DMS 273 (cell line): ENCODE measurements around the gene ADAMTS2.
A peak's percentile ranks its signal among the peaks of the same experiment; 100 is the strongest.

ENCODE experiments used
- DNase-seq: peaks from one replicate; lab custom pipeline; 2025; ENCODE audit not compliant: unreplicated experiment; lab: John Stamatoyannopoulos, UW

Gene ADAMTS2

DNA sequence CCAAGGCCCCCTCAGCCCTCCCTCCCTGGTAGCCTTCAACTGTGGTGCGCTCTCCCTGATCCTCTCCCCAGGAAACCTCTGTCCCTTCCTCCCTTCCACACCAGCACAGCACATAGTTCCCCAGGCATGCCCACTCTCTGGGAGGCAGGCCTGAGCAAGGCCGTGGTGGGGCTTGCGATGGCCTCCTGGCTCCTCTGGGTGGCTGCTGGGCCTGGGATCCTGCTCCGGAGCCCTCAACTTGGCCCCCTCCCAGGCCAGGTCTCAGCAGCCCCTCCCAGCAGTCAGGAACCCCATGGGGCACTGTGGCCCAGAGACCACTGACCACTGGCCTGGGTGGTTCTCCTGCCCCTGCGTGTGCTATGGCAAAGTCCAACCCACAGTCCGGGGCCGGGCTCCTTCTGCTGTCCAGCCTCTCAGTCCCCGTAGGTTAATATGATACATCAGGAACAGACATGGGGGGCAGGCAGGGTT is 159.3 kb downstream of the ADAMTS2 start:
- no peak for DNase-seq

DNA sequence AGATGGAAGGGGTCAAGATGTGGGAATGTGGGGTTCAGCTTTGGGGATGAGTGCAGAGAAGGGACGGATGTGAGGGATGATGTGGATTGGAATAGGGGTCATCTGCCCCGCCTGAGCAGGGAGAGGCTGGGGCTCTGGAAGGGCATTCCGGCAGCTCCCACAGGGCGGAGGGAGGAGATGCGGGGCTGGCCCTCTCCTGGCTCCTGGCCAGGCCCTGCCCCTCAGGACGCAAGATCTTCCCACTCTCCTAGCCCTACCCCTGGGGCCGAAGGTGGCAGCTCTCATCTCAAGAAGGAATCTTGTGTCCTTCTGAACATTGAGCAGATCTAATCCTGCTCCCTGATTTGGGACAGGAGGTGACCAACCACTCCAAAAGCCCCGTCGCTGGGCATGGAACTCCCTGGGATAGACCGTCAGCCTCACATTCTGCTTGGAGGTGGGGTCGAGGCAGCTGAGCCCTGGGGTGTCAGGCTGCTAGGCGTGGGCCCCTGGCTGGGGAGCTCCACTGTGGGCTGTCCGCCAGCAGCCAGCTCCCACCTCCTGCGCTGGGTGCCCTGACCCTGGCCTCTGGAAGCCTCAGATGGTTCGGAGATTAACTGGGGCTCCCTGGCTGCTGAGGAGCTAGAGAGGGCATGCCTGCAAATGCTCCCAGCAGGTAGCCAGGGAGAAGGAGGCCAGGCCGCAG is 159.9 kb downstream of the ADAMTS2 start:
- DNase-seq, result no peak

DNA sequence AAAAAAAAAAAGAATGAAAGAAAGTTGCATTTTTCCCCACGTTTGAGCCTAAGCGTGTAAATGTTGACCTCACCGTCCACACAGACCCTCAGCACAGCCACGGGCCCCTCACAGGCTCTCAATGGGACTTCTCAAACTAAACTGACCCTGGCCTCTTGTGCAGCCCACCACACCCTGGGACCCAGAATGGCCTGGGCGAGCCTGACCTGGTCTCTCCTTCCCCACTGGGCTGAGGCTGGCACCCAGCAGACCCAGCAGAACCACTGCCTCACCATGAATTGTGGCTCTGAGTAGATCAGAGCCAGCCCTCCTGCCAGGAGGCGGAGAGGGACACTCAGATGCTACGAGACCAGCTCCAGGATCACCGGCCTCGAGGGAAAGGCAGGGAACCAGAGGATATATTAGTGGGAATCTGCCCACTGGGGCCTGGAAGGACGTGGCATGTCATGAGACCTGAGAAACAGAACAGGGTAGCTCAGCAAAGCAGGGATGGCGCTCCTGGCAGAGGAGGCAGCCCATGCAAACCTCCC is 160.7 kb downstream of the ADAMTS2 start:
- DNase-seq, result no peak

DNA sequence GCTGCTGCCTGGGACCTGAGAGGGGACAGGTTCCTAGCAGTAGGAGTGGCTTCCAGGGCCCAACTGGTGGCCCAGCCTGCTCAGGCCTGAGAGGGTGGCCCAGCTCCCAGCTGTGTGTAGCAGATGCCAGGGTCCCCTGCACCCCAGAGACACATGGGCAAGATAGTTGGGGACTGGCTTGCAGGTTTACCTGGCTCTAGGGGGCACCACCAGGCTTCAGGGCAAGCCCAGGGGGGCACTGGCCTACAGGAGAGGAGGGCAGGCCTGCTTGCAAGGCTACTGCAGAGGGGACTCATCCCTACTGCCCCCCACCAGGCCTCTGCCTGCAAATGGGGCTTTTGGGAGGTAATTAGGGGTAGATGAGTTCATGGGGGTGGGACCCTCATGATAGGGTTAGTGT is 161.8 kb downstream of the ADAMTS2 start:
- no peak for DNase-seq

DNA sequence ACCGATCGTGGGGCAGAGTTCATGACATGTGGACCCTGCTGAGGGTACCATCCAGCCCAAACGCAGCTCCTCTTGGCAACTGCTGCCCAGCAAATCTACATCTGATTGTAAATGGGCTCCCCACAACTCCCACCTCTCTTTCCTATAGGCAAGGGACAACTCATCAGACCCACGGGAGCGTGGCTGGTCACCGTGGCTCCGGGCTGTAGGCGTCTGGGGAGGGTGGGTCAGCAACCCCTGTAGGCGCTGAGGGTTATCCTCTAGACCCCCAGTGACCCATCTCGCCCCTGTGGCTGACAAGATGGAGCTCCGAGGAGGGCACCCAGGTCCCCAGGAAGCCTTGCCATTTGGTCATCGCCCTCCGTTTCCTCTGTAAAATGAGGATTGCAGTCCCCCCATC is 162.7 kb downstream of the ADAMTS2 start:
- no peak for DNase-seq

DNA sequence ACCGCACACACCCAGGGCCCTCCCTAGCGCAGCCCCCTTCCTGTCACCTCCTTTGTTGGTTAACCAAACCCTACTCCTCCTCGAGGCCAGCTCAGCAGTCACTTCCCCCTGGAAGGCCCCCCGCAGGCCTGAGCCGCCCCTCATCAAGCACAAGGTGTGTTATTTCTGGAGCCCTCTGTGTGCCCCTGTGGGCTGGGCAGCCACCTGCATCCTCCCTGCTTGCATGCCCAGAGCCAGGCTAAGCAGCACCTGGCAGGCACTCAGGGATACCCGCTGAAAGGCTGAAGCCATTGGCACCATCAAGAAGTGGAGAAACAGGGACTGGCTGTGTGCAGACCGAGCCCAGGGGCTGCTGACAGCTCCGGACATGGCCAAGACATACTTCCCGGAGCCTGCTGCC is 163.3 kb downstream of the ADAMTS2 start:
- DNase-seq, result no peak

DNA sequence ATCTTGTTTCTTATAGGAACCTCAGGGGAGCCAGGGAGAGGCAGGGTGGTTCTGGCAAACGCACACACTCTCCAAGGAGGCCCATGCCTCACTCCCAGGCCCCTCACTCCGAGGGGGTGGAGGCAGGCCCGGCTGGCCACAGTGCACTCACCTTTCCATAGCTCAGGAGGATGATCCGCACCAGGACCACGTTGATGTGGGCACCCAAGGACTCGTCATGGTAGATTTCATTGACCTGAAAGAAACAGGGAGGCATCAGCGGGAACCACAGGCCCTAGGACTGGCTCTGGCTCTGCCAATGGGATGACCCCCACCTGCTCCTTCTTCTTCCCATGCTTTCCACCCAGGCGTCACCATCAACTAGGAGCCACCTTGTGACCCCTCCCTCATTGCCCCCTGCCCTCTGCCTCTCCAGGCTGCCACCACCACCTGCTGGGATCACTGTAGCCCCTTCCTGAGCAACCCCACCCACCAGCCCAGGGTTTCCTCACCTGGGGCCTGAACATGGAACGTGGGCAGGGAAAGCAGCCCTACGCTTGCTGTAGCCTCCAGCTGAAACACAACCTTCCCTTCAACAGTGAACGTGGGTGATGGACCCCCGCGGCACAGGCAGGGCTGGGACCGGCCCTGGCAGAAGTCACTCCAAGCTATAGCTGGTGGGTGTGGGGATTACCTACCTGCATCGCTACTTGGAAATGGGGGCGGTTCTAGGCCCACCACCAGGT is 164.2 kb downstream of the ADAMTS2 start:
- no peak for DNase-seq

DNA sequence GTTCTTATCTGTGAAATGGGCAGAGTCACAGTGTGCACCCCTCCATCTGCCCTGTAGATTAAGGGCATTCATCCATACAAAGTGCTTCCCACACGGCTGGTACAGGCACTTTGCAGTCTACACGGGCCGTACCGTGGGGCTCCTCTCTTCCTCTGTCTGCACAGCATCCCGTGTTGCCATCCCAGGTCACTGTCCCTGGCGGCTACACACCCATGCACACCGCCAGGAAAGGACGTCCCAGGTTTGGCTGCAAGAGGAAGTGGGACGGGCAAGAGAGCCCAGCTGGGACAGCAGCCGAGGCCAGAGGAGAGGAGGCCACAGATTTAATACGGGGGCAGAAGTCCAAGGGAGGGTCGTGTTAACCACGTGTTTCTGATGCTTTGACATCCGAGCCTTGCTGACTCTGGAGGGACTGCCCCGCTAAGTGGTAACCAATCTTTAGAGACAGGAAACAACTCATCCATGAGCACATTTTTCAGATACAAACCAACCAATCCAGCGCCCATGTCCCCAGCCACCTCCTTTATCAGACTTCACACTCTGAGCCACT is 165.1 kb downstream of the ADAMTS2 start:
- no peak for DNase-seq

DNA sequence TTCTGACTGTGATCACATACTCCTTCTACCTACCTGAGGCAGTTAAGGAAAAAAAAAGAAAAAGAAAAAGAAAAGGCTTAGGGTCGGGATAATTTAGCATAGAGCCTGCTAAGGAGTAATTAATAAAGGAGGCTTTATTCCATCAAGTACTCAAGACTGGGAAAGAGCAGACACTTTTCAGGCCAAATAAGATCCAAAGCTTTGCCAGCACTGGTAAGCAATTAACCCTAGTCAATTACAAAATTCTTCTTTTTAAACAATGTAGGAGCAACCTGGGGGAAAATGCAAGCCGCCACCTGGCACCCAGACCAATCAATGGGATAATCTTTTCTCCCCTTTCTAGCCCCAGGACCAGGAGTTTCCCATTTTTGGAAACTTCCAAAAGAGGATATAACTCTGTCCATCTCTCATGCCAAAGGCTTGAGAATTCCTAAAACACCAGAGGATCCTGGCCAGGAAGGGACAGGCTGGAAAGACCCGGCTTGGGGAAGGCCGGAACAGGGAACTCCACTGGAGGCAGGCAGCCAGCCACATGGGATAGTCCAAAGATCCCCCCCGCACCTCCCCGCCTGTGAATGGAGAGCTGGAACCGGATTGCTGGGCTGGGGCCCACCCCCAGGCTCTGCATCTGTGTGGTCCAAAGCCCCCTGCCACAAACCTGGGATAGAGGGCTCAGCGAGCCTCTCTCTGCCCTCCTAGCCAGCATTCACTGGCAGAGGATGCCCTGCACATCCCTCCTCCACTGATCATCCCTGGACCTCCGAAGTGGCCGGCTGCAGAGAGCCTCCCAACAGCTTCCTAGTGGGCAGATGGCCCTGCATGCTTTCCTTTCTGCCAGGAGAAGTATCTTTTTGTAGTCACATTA is 167.3 kb downstream of the ADAMTS2 start:
- no peak for DNase-seq

DNA sequence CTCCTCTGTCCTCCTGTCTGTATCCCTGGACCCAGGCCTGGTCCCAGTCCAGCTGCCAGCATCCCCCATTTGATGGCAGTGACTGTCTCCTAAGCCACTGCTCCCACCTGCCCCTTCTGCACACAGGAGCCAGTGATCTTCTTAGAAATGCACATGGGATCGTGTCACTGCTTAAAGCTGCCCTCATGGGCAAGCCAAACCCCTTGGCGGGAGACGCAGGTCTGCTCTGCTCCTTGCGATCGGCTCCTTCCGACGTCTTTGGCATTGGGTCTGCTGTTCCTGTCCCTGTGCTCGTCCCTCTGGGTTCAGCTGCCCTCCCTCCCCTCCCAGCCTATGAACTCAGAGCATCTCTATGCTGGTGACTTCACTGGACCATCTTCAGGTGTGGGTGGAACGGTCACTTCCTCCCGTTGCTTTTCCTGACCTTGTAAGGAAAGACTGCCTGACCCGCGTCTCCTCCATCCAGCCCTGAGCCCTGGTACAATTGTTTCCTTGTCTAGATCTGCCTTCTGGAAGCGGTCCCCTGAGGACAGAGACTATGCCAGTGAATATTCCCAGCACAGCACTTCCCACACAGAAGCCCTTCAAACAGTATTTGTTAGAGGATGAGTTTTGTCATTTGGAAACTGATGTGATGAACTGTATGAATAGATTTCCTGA is 168.6 kb downstream of the ADAMTS2 start:
- no peak for DNase-seq

DNA sequence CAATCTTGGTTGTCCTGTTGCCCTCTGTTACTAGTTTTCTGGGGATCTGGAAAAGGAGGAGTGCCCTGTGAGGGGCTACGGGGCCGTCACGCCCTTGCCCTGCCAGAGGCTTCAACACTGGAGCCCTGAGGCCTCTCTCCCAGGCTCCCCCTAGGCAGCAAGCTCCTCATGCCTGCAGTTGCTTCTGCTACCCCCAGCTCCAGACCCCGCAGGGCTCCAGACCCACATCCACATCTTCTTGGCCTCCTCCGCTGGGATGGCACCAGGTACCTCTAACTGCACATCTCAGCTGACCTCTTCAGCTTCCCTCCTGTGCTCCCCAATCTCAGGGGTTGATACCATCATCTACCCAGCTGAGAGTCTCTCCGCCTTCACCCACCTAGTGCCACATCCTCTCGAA is 169.1 kb downstream of the ADAMTS2 start:
- DNase-seq, result no peak

DNA sequence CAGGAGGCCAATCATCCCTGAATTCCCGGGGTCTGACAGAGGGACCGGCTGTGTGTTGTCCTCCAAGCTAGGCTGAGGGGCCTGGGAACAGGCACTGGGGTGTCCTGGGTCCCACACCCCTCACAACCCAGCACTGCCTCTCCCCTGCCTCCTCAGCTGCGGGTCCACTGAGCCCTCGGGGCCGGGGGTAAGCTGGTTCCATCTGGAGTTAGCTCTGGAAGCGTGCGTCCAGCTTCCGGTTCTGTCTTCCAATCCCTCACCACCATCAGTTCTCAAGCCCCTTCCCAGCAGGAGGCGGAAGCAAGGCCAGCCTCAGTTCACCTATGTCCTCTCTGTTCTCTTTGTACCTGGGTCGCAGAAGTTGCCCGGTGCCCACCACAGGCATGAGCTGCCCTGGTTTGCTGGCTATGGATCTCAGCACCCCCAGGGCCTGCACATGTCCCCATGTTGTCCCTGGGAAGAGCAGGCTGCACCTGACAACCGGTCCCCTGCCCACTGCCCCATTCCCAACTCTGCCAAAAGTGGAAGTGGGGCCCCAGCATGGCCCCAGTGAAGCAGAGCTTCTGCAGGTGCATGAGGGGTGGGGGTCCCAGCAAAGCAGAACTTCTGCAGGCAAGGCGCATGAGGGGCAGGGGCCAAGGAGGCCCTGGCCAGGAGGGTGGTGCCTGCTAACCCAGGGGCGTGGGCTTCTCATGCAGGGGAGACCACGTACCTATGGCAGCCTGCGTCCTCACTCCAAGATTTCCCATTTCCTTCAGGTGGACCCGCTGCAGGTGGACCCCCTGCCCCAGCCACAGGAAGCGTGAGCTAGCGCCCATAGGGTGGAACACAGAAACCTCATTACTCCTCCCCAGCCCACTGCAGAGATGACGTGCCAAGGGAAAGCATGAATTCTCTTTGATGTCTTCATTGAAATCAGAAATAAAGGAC is 173.2 kb downstream of the ADAMTS2 start:
- DNase-seq, result no peak

DNA sequence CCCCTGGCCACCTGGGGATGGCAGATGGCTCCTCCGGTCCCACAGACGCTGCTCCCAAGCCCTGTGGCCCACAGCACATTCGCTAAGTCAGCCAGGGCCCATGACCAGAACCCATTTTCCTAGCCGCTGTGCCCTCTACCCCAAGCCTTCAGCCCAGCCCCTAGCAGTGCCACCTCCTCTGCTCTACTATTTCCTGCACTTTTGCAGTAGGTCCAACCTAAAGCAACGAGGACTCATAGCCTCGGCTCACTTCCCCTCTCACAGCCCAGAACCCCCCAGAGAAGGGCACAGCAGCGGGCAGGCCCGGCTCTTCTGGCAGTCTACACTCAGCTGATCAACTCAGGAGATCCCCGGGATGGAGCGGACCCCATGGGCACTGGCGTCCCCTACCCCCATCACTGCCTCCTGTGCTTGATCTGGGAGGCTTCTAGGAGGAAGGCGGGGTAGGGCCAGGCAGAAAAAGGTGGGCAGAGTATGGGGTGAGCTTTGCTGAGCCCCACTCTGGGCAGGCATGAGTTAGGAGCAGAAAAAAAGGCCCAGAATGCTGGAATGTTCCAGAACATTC is 173.9 kb downstream of the ADAMTS2 start:
- peak; percentile 33 for DNase-seq

DNA sequence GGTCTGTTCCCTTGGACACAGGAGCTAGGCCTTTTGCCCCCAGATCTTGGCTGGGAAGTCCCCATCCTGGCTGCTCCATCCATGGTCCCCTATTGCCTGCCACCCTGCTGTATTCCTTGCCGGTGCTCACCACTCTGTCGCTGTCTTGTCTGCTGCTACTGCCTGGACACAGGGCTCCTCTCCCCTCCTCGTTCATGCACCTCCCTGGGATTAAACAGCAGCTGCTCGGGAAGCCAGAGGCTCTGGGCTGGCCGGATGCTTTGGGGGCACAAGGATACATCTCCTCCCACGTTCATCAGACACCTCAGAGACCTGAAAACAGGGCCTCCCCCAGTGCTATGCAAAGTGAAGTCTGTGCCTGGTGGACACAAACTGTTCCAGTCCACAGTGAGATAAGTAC is 174.7 kb downstream of the ADAMTS2 start:
- DNase-seq, result no peak

DNA sequence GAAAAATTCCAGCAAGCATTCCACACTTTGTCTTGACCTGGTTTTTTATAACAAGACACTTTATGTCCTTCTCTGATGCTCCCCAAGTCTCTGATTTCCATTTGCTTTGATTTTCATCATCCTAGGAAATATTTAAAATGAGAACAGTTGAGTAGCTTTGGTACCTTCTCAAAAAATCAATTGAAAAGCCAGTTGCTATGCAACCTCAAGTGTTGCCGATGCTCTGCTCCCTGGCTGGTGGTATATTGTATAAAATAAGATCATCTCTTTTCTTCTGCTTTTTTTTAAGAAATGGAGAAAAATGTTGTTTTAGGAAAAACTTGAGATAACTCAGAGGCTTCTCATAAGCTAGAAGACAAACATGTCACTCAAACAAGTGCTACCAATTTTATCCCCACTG is 175.4 kb downstream of the ADAMTS2 start:
- DNase-seq, result no peak

DNA sequence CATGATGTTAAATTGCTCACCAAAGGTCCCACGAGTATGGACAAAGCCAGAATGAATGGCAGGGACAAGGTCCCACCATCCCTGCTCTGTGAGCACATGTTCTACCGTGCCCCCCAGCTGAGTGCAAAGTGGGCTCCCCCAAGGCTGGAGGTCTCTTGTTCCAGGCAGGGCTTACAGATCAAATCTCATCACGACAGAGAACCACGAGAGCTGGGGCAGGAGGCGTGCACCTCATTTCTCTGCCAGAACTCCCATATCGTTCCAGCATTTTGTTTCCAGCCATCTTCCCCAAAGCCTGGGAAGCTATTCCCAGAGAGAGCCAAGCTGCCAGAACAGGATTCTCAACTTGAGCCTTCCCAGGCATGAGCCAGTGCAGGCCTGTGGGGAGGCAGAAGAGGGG is 176.6 kb downstream of the ADAMTS2 start:
- no peak for DNase-seq

DNA sequence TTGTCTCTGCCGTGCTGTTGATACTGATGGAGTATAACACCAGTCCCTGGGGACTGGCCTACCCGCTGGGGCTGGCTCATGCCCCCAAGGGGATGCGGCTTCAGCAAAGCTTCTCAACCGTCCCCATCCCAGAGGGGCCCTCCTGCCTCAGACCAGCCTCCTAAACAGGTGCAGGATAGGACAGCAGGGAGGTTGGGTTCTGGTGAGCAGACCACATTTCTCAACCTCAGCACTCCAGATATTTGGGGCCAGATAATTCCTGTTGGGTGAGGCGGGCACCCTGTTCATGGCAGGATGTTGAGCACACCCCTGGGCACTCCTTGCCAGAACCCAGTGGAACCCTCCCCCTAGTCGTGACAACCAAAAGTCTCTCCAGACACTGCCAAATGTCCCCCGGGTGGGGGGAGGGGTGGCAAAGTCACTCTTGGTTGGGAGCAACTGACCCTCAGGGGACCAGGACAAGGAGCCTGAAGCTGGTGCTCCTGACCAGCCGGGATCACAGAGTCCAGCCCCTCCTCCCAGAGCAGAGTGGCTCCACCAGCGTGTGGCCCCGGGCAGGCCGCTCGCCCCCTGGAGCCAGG is 177.3 kb downstream of the ADAMTS2 start:
- no peak for DNase-seq

DNA sequence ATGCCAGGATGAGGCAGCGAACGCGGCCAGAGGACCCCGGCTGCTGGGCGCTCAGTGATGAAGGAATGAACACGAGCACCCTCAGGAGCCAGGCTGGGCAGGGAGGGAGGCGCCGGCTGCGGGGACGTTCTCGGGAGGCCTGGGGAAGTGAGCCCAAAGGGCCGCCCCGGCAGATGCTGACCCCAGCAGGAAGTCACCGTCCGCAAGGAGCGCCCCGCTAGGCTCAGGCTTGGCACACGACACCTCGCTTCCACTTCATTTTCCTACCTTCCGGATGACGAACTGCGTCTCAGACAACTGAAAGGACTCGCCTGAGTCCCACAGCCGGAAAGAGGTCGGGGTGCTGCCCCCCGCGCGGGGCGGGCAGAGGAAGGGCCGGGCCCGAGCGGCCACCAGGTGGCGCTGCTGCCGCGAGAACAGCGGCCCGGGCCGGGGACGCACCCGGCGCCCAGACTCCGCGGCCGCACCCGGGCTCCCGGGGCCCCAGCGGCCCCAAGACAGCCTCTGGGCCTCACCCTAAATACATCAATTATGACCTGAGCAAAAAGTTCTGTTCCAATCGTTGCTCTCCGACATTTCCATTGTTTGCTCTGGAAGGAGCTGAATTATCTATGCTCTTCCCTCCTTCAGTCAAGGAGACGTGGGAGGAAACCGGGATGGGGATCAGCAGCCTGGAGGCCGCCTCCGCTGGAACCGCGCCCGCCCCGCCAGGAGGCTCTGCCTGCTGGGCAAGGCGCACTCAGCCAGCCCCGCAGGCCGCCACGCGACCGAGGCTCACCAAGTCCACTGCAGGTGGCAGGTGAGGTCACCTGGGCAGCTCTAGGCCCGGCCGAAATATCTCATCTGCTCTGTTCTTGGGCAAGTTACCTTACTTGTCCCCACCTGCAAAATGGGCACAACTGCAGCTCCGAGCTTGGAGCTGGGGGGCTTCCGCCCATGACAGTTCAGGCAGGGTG is 178.1 kb downstream of the ADAMTS2 start:
- DNase-seq, result peak; percentile 85
